Fibroblast of lung (primary cell): ENCODE results near the gene ALOX12.

Experiments
- CTCF ChIP-seq, 2 donors: IDR thresholded peaks in 1 of 2; conservative IDR thresholded peaks in 1 of 2; 1 replicate in 1 of 2; 2 replicates in 1 of 2; pipeline ENCODE4 v1.5.1; 2011 to 2012; ENCODE audit warnings: low read length in 2 of 2, control low read depth in 1 of 2, inconsistent platforms in 1 of 2, low read depth in 1 of 2, mild to moderate bottlenecking in 1 of 2
- EZH2 ChIP-seq: IDR thresholded peaks from 2 replicates; pipeline ENCODE4 v1.5.1; 2012; ENCODE audit warnings: low read length, control low read depth, mild to moderate bottlenecking; ENCODE audit errors: missing control alignments

DNA sequence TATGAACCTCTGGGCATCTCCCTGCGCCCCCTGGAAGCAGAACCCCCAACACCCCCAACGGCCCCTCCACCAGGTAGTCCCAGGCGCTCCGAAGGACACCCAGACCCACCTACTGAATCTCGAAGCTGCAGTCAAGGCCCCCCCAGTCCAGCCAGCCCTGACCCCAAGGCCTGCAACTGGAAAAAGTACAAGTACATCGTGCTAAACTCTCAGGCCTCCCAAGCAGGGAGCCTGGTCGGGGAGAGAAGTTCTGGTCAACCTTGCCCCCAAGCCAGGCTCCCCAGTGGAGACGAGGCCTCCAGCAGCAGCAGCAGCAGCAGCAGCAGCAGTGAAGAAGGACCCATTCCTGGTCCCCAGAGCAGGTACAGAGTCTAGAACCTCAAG lies 28.5 kb downstream of the ALOX12 start:
- TF ChIP-seq CTCF (conservative IDR thresholded peaks at IDR 0.05 in 1 of 2, IDR thresholded peaks at IDR 0.05 in 1 of 2; ENCODE audit: low read depth in 1 of 2, low read length in 2 of 2) (no peak), EZH2 (no peak)
